ENCODE data around the gene DCAF5.

DNA sequence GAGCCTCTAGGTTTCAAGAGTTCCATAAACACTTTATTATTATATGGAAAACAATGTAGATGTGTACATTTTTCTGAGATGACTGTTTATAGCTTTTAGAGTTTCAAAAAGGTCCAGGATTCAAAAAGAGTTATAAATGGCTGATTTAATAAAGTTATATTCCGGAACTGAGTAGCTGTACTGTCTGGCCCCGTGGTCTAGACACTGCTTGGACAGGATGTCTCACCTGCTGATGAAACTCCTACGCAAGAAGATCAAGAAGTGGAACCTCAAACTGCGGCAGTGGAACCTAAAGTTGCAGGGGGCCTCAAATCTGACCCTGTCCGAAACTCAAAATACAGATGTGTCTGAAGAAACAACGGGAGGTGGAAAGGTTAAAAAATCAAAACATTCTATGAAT, 69.7 kb downstream of the DCAF5 start:
- no peak for TF ChIP-seq POLR2AphosphoS5 (IDR thresholded peaks at IDR 0.05; ENCODE audit: low read depth)
- TF ChIP-seq, protein P1, sequence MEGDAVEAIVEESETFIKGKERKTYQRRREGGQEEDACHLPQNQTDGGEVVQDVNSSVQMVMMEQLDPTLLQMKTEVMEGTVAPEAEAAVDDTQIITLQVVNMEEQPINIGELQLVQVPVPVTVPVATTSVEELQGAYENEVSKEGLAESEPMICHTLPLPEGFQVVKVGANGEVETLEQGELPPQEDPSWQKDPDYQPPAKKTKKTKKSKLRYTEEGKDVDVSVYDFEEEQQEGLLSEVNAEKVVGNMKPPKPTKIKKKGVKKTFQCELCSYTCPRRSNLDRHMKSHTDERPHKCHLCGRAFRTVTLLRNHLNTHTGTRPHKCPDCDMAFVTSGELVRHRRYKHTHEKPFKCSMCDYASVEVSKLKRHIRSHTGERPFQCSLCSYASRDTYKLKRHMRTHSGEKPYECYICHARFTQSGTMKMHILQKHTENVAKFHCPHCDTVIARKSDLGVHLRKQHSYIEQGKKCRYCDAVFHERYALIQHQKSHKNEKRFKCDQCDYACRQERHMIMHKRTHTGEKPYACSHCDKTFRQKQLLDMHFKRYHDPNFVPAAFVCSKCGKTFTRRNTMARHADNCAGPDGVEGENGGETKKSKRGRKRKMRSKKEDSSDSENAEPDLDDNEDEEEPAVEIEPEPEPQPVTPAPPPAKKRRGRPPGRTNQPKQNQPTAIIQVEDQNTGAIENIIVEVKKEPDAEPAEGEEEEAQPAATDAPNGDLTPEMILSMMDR (IDR thresholded peaks at IDR 0.05; ENCODE audit: insufficient read depth, low read length) = no peak
- TF ChIP-seq GABPA (IDR thresholded peaks at IDR 0.05; ENCODE audit: low read depth) = no peak
- TF ChIP-seq, protein P2, sequence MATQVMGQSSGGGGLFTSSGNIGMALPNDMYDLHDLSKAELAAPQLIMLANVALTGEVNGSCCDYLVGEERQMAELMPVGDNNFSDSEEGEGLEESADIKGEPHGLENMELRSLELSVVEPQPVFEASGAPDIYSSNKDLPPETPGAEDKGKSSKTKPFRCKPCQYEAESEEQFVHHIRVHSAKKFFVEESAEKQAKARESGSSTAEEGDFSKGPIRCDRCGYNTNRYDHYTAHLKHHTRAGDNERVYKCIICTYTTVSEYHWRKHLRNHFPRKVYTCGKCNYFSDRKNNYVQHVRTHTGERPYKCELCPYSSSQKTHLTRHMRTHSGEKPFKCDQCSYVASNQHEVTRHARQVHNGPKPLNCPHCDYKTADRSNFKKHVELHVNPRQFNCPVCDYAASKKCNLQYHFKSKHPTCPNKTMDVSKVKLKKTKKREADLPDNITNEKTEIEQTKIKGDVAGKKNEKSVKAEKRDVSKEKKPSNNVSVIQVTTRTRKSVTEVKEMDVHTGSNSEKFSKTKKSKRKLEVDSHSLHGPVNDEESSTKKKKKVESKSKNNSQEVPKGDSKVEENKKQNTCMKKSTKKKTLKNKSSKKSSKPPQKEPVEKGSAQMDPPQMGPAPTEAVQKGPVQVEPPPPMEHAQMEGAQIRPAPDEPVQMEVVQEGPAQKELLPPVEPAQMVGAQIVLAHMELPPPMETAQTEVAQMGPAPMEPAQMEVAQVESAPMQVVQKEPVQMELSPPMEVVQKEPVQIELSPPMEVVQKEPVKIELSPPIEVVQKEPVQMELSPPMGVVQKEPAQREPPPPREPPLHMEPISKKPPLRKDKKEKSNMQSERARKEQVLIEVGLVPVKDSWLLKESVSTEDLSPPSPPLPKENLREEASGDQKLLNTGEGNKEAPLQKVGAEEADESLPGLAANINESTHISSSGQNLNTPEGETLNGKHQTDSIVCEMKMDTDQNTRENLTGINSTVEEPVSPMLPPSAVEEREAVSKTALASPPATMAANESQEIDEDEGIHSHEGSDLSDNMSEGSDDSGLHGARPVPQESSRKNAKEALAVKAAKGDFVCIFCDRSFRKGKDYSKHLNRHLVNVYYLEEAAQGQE (IDR thresholded peaks at IDR 0.05; ENCODE audit: insufficient replicate concordance, low read depth) = no peak

Data from HL-60 (cell line).